Right lung (tissue), 5 donors: Measurements from ENCODE around the gene SPOUT1. TPM values are rescaled to one million over a fixed set of nuclear protein-coding genes. Genes with fewer than 3 reads are reported as not detected.
A peak's percentile ranks its signal among the peaks of the same experiment; 100 is the strongest.
"Not testable (repeated sequence)": the region's sequence is repeated elsewhere in the genome, so short reads cannot be mapped to it uniquely, and the experiment has no call there.

Source experiments
- DNase-seq, 2 donors: peaks; one replicate each; pipeline ENCODE4 v3.0.0-alpha.2; 2013
- polyA plus RNA-seq, 5 donors: library from polyadenylated mRNA; unstranded; fragments of 120-200 nt; gene quantifications; one replicate each; pipeline versions ENCODE4 v1.2.1 to v1.2.3, GENCODE V29; 2013; ENCODE audit warnings: inconsistent platforms in 1 of 5, low replicate concordance in 1 of 5; ENCODE audit not compliant: insufficient read length in 5 of 5, insufficient read depth in 1 of 5

SPOUT1 gene
- polyA plus RNA-seq, 5 donors, result 23.3 to 48.0 (median 33.9) TPM

- peak in 1 of 2 donors; percentile 25 for DNase-seq
Observed at GRCh38 chr9:128818839-128819715, 10.5 kb downstream of the SPOUT1 start.

- DNase-seq, result peak; percentile 97 to 98
Observed at GRCh38 chr9:128818099-128818838, 11.3 kb downstream of the SPOUT1 start, which contains the start of gene ENDOG. Gene ENDOG, plus strand, starts transcription at chr9:128818500. Its CDS starts 185 bp downstream, at chr9:128818685.

GRCh38 chr9:128810873-128811272 lies 18.7 kb downstream of the SPOUT1 start:
- DNase-seq, result no peak

- DNase-seq, result no peak
Observed at GRCh38 chr9:128809831-128810230, 19.8 kb downstream of the SPOUT1 start.

GRCh38 chr9:128809036-128809599 lies 20.5 kb downstream of the SPOUT1 start:
- no peak for DNase-seq

GRCh38 chr9:128808543-128808942 lies 21.1 kb downstream of the SPOUT1 start:
- DNase-seq, result no peak

- no peak for DNase-seq
Observed at GRCh38 chr9:128807827-128808226, 21.8 kb downstream of the SPOUT1 start.

- DNase-seq, result no peak
Observed at GRCh38 chr9:128805661-128806060, 23.9 kb downstream of the SPOUT1 start.

GRCh38 chr9:128802482-128802881 lies 27.1 kb downstream of the SPOUT1 start:
- no peak for DNase-seq

- no peak for DNase-seq
Observed at GRCh38 chr9:128800061-128800460, 29.5 kb downstream of the SPOUT1 start.

- DNase-seq, result no peak
Observed at GRCh38 chr9:128798896-128799295, 30.7 kb downstream of the SPOUT1 start.

- DNase-seq, result not testable (repeated sequence)
Observed at GRCh38 chr9:128794961-128795360, 34.6 kb downstream of the SPOUT1 start.

- no peak for DNase-seq
Observed at GRCh38 chr9:128792978-128793686, 36.5 kb downstream of the SPOUT1 start.

GRCh38 chr9:128792134-128792533 lies 37.5 kb downstream of the SPOUT1 start:
- no peak for DNase-seq

GRCh38 chr9:128790536-128790935 lies 39.1 kb downstream of the SPOUT1 start:
- no peak for DNase-seq

GRCh38 chr9:128788445-128788844 lies 41.1 kb downstream of the SPOUT1 start:
- DNase-seq, result no peak

GRCh38 chr9:128787659-128788058 lies 41.9 kb downstream of the SPOUT1 start:
- peak in 1 of 2 donors; percentile 8 for DNase-seq

- peak; percentile 58 to 74 for DNase-seq
Observed at GRCh38 chr9:128786681-128787601, 42.7 kb downstream of the SPOUT1 start, which contains the start of gene TBC1D13. Gene TBC1D13, plus strand, starts transcription at chr9:128787253. Its CDS starts 101 bp downstream, at chr9:128787354.

- DNase-seq, result no peak
Observed at GRCh38 chr9:128785427-128785826, 44.2 kb downstream of the SPOUT1 start.

- no peak for DNase-seq
Observed at GRCh38 chr9:128782669-128783068, 46.9 kb downstream of the SPOUT1 start.
